Stimulated activated naive CD8-positive, alpha-beta T cell treated with anti-CD3 and anti-CD28 coated beads, Interleukin-15, Interleukin-2, amounts not matched to agents 100 ng/mL and 50 ng/mL, for 24 hours (primary cell): ENCODE measurements around the gene C3AR1.
A peak's percentile ranks its signal among the peaks of the same experiment; 100 is the strongest.
"Not testable (repeated sequence)": the region's sequence is repeated elsewhere in the genome, so short reads cannot be mapped to it uniquely, and the experiment has no call there.

Source experiments
- H3K27ac Mint-ChIP-seq: one replicate; pipeline ENCODE4 v1.8.0; 2021; ENCODE audit warnings: mild to moderate bottlenecking, mixed read lengths
- H3K27me3 Mint-ChIP-seq: one replicate; pipeline ENCODE4 v1.8.0; 2021; ENCODE audit warnings: mixed read lengths
- H3K36me3 Mint-ChIP-seq: one replicate; pipeline ENCODE4 v1.8.0; 2021; ENCODE audit warnings: low read depth, mixed read lengths
- H3K4me1 Mint-ChIP-seq: one replicate; pipeline ENCODE4 v1.8.0; 2021; ENCODE audit warnings: low read depth, mixed read lengths
- H3K4me3 Mint-ChIP-seq: one replicate; pipeline ENCODE4 v1.8.0; 2021; ENCODE audit warnings: mild to moderate bottlenecking, mixed read lengths
- H3K9me3 Mint-ChIP-seq: one replicate; pipeline ENCODE4 v1.8.0; 2021; ENCODE audit warnings: mixed read lengths

C3AR1 gene

DNA sequence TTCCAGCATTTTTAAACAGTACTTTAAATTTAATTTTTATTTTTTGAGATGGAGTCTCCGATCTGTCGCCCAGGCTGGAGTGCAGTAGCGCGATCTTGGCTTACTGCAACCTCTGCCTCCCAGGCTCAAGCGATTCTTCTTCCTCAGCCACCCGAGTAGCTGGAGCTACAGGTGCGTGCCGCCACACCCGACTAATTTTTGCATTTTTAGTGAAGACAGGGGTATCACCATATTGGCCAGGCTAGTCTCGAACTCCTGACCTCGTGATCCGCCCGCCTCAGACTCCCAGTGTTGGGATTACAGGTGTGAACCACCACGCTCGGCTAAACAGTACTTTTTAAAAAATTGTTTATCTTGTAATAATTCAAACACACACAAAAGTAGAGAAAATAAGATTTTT is 37.9 kb downstream of the C3AR1 start:
- H3K27ac Mint-ChIP-seq = no peak overlapping the region
- H3K27me3 Mint-ChIP-seq = no peaks in the 10 kb centered on the region
- H3K4me3 Mint-ChIP-seq = no peak overlapping the region
- H3K4me1 Mint-ChIP-seq = peaks cover 28% of the 10 kb centered on the region
- H3K9me3 Mint-ChIP-seq = no peaks in the 10 kb centered on the region
- no peaks in the 10 kb centered on the region for H3K36me3 Mint-ChIP-seq

- H3K27ac Mint-ChIP-seq = peak overlapping the region; percentile 89
Observed at GRCh38 chr12:8027856-8028255, 38.3 kb downstream of the C3AR1 start.

GRCh38 chr12:8026291-8026900 is 39.8 kb downstream of the C3AR1 start:
- Mint-ChIP-seq H3K9me3 (no peaks in the 10 kb centered on the region), H3K4me3 (peak overlapping the region; percentile 95), H3K36me3 (no peaks in the 10 kb centered on the region), H3K4me1 (peaks cover 20% of the 10 kb centered on the region), H3K27me3 (no peaks in the 10 kb centered on the region), H3K27ac (peak overlapping the region; percentile 100)

More at GRCh38 chr12:8027856-8028255, 38.3 kb downstream of the C3AR1 start:
- no peaks in the 10 kb centered on the region for H3K27me3 Mint-ChIP-seq
- H3K36me3 Mint-ChIP-seq = no peaks in the 10 kb centered on the region
- H3K4me3 Mint-ChIP-seq = peak overlapping the region; percentile 63
- H3K9me3 Mint-ChIP-seq = no peaks in the 10 kb centered on the region
- H3K4me1 Mint-ChIP-seq = peaks cover 25% of the 10 kb centered on the region

- Mint-ChIP-seq H3K27ac (no peak overlapping the region), H3K4me3 (peak overlapping the region; percentile 41), H3K9me3 (no peaks in the 10 kb centered on the region), H3K4me1 (peaks cover 4% of the 10 kb centered on the region), H3K27me3 (peaks cover 20% of the 10 kb centered on the region), H3K36me3 (no peaks in the 10 kb centered on the region)
Observed at GRCh38 chr12:8018666-8019581, 47.2 kb downstream of the C3AR1 start.

- not testable (repeated sequence) for H3K9me3 Mint-ChIP-seq, H3K36me3 Mint-ChIP-seq, H3K27ac Mint-ChIP-seq, H3K4me1 Mint-ChIP-seq
- Mint-ChIP-seq H3K27me3 (peaks cover 20% of the 10 kb centered on the region), H3K4me3 (peak overlapping the region; percentile 41)
Observed at GRCh38 chr12:8018213-8018612, 47.9 kb downstream of the C3AR1 start.

DNA sequence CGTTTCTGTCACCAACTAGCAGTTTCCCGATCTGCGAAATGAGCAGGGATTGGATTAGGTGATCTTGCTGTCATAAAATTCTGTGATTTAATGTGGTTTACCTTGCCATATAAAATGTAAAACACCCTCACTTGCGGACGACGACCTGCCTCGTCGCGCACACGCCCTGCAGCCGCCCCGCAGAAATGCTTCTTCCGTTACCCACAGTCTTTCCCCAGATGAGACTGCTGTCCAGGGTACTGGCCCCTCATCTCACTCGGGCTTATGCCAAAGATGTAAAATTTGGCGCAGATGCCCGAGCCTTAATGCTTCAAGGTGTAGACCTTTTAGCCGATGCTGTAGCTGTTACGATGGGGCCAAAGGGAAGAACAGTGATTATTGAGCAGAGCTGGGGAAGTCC is 51.3 kb downstream of the C3AR1 start:
- no peak overlapping the region for H3K27ac Mint-ChIP-seq
- H3K4me3 Mint-ChIP-seq = no peak overlapping the region
- peaks cover 4% of the 10 kb centered on the region for H3K4me1 Mint-ChIP-seq
- no peaks in the 10 kb centered on the region for H3K9me3 Mint-ChIP-seq
- no peaks in the 10 kb centered on the region for H3K36me3 Mint-ChIP-seq
- peaks cover 20% of the 10 kb centered on the region for H3K27me3 Mint-ChIP-seq

- no peaks in the 10 kb centered on the region for H3K4me1 Mint-ChIP-seq
- H3K36me3 Mint-ChIP-seq = no peaks in the 10 kb centered on the region
- H3K4me3 Mint-ChIP-seq = no peak overlapping the region
- peaks cover 20% of the 10 kb centered on the region for H3K27me3 Mint-ChIP-seq
- H3K27ac Mint-ChIP-seq = no peak overlapping the region
- no peaks in the 10 kb centered on the region for H3K9me3 Mint-ChIP-seq
Observed at GRCh38 chr12:8012651-8013309, 53.4 kb downstream of the C3AR1 start.

DNA sequence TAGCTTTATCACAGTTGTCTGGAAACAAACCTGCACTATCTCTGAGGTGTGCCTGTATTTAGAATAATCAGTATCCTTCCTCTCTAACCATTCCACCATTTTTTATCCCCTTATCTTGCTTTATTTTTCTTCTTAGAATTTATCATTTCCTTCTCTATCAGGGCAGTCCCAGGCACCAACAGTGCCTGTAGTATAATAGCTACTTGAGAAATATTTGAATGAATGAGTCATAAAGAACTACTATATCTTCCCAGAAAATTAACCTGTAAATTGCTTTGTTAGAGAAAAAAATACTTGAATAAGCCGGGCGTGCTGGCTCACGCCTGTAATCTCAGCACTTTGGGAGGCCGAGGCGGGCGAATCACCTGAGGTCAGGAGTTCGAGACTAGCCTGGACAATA is 54.8 kb downstream of the C3AR1 start:
- Mint-ChIP-seq H3K4me3 (no peak overlapping the region), H3K9me3 (no peaks in the 10 kb centered on the region), H3K36me3 (no peaks in the 10 kb centered on the region), H3K27ac (no peak overlapping the region), H3K4me1 (no peaks in the 10 kb centered on the region), H3K27me3 (peaks cover 12% of the 10 kb centered on the region)
